Gastrocnemius medialis (tissue), 4 donors: Measurements from ENCODE around the gene MYRIP. TPM values are rescaled to one million over a fixed set of nuclear protein-coding genes. Genes with fewer than 3 reads are reported as not detected.

Experiments used
- ATAC-seq, 2 donors: fragments of 150-250 bp; one replicate each; pipeline ENCODE4 v1.9.1; 2016
- DNase-seq, 2 donors: peaks; one replicate each; pipeline ENCODE4 v3.0.0-alpha.2; 2019
- H3K27ac ChIP-seq, 4 donors: fragments of 200-600 bp; sonication (generic); 1 replicate in 1 of 4; 2 replicates in 3 of 4; pipeline ENCODE4 v1.5.1; 2016 to 2018; ENCODE audit warnings: mild to moderate bottlenecking in 2 of 4, moderate library complexity in 1 of 4
- H3K27me3 ChIP-seq, 3 donors: fragments of 200-600 bp; sonication (generic) in 2 of 3; 1 replicate in 1 of 3; 2 replicates in 2 of 3; pipeline versions ENCODE4 v1.5.1 to v1.6.0; 2016 to 2019; ENCODE audit warnings: mild to moderate bottlenecking in 1 of 3, moderate library complexity in 1 of 3
- H3K36me3 ChIP-seq, 2 donors: fragments of 200-600 bp; sonication (generic) in 1 of 2; one replicate each; pipeline ENCODE4 v1.5.1; 2017 to 2018
- H3K4me1 ChIP-seq, 2 donors: fragments of 200-600 bp; sonication (generic) in 1 of 2; one replicate each; pipeline ENCODE4 v1.5.1; 2016 to 2017; ENCODE audit warnings: mild to moderate bottlenecking in 2 of 2
- H3K4me3 ChIP-seq, 4 donors: fragments of 200-600 bp; sonication (generic) in 3 of 4; 1 replicate in 1 of 4; 2 replicates in 3 of 4; pipeline ENCODE4 v1.5.1; 2016 to 2019; ENCODE audit warnings: mild to moderate bottlenecking in 2 of 4
- H3K9me3 ChIP-seq, 3 donors: fragments of 200-600 bp; sonication (generic) in 2 of 3; 1 replicate in 1 of 3; 2 replicates in 2 of 3; pipeline ENCODE4 v1.5.1; 2016 to 2019
- POLR2A ChIP-seq, 2 donors: fragments of 450-650 bp; IDR thresholded peaks; one replicate each; pipeline ENCODE4 v1.6.1; 2017; ENCODE audit warnings: antibody characterized with exemption in 2 of 2, mild to moderate bottlenecking in 2 of 2, moderate library complexity in 2 of 2
- in situ Hi-C, 4 donors: fragments of 200-750 bp; cut with MboI; loops; one replicate each; pipeline versions ENCODE4 v1.15.0 to v1.8.0; 2017; ENCODE audit warnings: low sequenced_read_pairs in 4 of 4
- intact Hi-C: fragments of 100-400 bp; cut with DNase I; formaldehyde crosslinking; loops from one replicate; pipeline ENCODE4 v1.15.1; 2023; ENCODE audit warnings: low total_unique reads
- total RNA-seq, 4 donors: library from RNA; depleted of rRNA; stranded (reverse); fragments of >200 nt; gene quantifications; one replicate each; pipeline versions ENCODE4 v1.1.0 to v1.2.3, GENCODE V29; 2016
- TF ChIP-seq, protein P1 (sequence below), 5 experiments: fragments of 450-650 bp in 3 of 5; fragments of 200-600 bp in 2 of 5; sonication (generic) in 2 of 5; IDR thresholded peaks in 4 of 5; conservative IDR thresholded peaks in 1 of 5; 1 replicate in 4 of 5; 2 replicates in 1 of 5; pipeline ENCODE4 v1.5.1; 2016 to 2019; ENCODE audit warnings: antibody characterized with exemption in 5 of 5, mild to moderate bottlenecking in 3 of 5, moderate library complexity in 3 of 5

The MYRIP gene
- total RNA-seq, 4 donors from 2014 or later: 0.66 to 1.9 (median 1.5) TPM

DNA sequence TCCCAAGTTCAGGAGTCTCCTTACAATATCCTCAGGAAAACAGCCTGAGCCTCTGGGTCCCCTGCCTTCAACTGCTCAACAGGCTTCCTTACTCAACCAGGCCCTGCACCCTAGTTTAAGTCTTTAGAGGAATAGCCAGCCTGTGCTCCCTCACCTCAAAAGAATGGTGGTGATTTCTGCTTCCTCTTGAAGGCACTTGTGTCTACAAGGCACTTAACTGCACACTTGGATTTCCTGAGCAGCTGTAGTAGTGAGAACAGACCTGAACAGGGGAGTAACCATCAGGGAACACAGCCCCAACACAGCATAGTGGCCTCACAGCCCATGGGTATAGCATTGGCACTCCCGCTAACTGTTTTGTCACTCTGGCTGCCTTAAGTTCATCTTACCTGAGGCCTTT is 244.3 kb downstream of the MYRIP start:
- TF ChIP-seq, protein P1, sequence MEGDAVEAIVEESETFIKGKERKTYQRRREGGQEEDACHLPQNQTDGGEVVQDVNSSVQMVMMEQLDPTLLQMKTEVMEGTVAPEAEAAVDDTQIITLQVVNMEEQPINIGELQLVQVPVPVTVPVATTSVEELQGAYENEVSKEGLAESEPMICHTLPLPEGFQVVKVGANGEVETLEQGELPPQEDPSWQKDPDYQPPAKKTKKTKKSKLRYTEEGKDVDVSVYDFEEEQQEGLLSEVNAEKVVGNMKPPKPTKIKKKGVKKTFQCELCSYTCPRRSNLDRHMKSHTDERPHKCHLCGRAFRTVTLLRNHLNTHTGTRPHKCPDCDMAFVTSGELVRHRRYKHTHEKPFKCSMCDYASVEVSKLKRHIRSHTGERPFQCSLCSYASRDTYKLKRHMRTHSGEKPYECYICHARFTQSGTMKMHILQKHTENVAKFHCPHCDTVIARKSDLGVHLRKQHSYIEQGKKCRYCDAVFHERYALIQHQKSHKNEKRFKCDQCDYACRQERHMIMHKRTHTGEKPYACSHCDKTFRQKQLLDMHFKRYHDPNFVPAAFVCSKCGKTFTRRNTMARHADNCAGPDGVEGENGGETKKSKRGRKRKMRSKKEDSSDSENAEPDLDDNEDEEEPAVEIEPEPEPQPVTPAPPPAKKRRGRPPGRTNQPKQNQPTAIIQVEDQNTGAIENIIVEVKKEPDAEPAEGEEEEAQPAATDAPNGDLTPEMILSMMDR (IDR thresholded peaks at IDR 0.05 in 4 of 5, conservative IDR thresholded peaks at IDR 0.05 in 1 of 5): no peak
- no peak for TF ChIP-seq POLR2A (IDR thresholded peaks at IDR 0.05)
- Histone ChIP-seq H3K27me3 (no peaks in the 10 kb centered on the region), H3K4me1 (no peaks in the 10 kb centered on the region), H3K27ac (no peak overlapping the region), H3K4me3 (no peak overlapping the region), H3K36me3 (no peaks in the 10 kb centered on the region), H3K9me3 (no peaks in the 10 kb centered on the region)
- in situ Hi-C loops (no loop called here), intact Hi-C loops (no loop called here)
- ATAC-seq (no peak), DNase-seq (no peak)

DNA sequence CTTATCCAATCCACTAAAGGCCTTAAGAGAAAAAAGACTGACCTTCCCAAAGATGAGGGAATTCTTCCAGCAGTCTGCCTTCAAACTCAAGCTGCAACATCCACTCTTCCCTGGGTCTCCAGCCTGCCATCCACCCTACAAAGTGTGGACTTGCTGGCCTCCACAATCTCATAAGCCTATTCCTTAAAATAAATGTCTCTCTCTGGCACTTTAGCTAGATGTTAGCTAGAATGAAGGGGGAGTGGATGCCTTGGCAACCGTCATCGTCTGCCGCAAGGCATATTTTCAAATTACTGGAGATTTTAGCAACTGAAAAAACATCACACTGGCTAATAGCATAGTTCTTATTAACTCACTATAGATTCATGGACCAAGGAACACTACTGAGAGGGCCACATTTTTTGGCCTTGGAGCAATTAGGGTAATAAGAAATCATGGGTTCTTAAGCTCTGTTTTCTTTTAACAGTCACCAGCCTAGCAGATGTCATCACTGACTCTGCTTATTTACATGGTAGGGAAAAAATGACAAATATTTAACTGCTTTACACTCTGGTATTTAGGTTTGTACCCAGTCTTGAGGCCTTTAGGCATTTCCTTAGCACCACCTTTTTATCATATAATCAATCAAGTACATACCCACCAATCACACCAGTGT is 245.3 kb downstream of the MYRIP start:
- Histone ChIP-seq H3K9me3 (no peaks in the 10 kb centered on the region), H3K4me3 (no peak overlapping the region), H3K27ac (no peak overlapping the region), H3K27me3 (no peaks in the 10 kb centered on the region), H3K36me3 (no peaks in the 10 kb centered on the region), H3K4me1 (no peaks in the 10 kb centered on the region)
- TF ChIP-seq, protein P1 (IDR thresholded peaks at IDR 0.05 in 4 of 5, conservative IDR thresholded peaks at IDR 0.05 in 1 of 5): no peak
- TF ChIP-seq POLR2A (IDR thresholded peaks at IDR 0.05): no peak
- in situ Hi-C loops: no loop called here
- no peak for ATAC-seq
- no peak for DNase-seq
- intact Hi-C loops: no loop called here

DNA sequence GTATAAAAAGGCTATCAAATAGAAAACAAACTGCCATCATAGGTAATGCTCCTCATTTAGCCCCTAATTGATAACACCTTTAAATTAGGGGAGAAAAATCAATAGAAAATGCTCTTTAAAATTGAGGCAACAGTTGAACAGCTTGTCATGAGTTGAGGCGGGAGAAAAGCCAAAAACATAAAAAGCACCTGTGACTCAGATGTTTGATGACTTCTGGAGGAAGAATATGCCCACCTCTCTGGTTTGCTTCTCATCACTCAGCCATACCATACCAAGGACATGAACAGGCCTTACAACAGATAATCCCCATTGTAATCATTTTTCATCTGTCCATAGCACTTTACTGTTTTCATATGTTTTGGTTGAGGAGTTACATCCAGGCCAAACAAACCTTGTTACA is 246.0 kb downstream of the MYRIP start:
- TF ChIP-seq, protein P1 (IDR thresholded peaks at IDR 0.05 in 4 of 5, conservative IDR thresholded peaks at IDR 0.05 in 1 of 5): no peak
- TF ChIP-seq POLR2A (IDR thresholded peaks at IDR 0.05): no peak
- ATAC-seq: no peak
- in situ Hi-C loops: no loop called here
- no peaks in the 10 kb centered on the region for H3K36me3 ChIP-seq
- no peaks in the 10 kb centered on the region for H3K4me1 ChIP-seq
- H3K27ac ChIP-seq: no peak overlapping the region
- H3K9me3 ChIP-seq: no peaks in the 10 kb centered on the region
- no peak overlapping the region for H3K4me3 ChIP-seq
- intact Hi-C loops: no loop called here
- no peaks in the 10 kb centered on the region for H3K27me3 ChIP-seq
- no peak for DNase-seq

DNA sequence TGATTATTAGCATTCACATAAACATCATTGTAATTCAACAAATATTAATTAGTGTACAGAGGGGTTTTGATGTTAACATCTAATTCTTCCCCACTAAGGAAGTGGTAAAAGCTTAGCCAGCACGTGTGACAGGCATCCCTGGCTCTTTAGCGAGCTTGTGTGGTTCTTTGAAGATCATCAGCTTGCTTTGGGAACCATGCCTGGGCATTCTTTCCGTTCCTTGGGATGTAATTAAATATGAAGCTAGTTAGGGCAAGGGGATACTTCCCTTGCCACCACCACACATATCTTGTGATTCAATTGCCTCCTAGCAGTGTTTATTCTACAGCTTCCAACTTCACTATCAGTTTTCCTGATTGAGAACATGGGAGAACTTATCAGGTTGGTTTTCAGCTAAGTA is 246.5 kb downstream of the MYRIP start:
- ATAC-seq (no peak), DNase-seq (no peak)
- intact Hi-C loops: no loop called here
- Histone ChIP-seq H3K36me3 (no peaks in the 10 kb centered on the region), H3K27me3 (no peaks in the 10 kb centered on the region), H3K9me3 (no peaks in the 10 kb centered on the region), H3K4me3 (no peak overlapping the region), H3K4me1 (no peaks in the 10 kb centered on the region), H3K27ac (no peak overlapping the region)
- in situ Hi-C loops: no loop called here
- TF ChIP-seq, protein P1 (IDR thresholded peaks at IDR 0.05 in 4 of 5, conservative IDR thresholded peaks at IDR 0.05 in 1 of 5): no peak
- no peak for TF ChIP-seq POLR2A (IDR thresholded peaks at IDR 0.05)

DNA sequence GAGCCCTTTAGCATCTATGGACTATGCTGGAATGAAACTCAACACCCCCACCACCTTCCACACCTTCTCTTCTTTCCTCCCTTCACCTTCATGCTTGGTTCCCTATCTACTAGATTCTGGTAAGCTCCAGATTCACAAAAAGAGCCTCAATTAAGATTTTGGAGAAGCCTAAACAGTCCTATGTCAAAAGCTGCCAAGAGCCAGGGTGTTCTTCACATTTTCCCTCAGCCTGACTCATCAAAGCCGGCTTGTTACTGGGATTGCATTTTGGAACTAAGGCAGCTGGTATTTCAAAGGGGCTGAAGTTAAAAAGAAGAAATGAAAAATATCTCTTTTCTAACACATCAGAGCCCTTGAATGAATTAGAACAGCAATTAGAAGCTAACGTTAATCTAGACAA is 247.7 kb downstream of the MYRIP start:
- H3K9me3 ChIP-seq: no peaks in the 10 kb centered on the region
- no peak overlapping the region for H3K4me3 ChIP-seq
- no peaks in the 10 kb centered on the region for H3K4me1 ChIP-seq
- no peak overlapping the region for H3K27ac ChIP-seq
- DNase-seq (no peak), ATAC-seq (no peak)
- no peaks in the 10 kb centered on the region for H3K27me3 ChIP-seq
- TF ChIP-seq, protein P1 (IDR thresholded peaks at IDR 0.05 in 4 of 5, conservative IDR thresholded peaks at IDR 0.05 in 1 of 5): no peak
- TF ChIP-seq POLR2A (IDR thresholded peaks at IDR 0.05): no peak
- in situ Hi-C loops: no loop called here
- no peaks in the 10 kb centered on the region for H3K36me3 ChIP-seq
- intact Hi-C loops: no loop called here
